NCI-H345 treated with DMSO at 0.1 percent for 48 hours (cell line): ENCODE measurements around the gene EDN1.
"Not testable (repeated sequence)": the region's sequence is repeated elsewhere in the genome, so short reads cannot be mapped to it uniquely, and the experiment has no call there.

Experiments used
- DNase-seq: peaks from one replicate; lab custom pipeline; 2025; ENCODE audit not compliant: unreplicated experiment; lab: John Stamatoyannopoulos, UW

Gene EDN1

DNA sequence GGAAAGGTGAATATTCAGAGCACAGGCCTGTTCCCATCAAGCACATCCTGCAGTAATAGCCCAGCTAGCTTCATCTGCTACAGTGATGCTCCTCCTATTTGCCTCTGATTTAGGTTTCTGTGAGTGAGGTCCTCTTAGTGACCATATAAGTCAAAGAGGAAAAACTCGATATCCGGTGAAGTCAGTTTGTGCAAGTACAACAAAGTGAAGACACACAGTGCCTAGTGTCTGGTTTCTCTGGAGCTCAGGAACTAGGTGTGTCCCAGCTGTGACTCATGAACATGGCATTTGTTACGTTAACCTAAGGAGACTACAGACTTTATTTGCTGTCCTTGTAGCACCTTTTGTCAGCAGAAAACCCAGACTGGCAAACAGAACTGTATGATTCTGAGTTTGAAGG is 33.9 kb downstream of the EDN1 start:
- DNase-seq, result no peak

- no peak for DNase-seq
Observed at GRCh38 chr6:12324748-12325147, 34.6 kb downstream of the EDN1 start.

GRCh38 chr6:12325872-12326271 is 35.7 kb downstream of the EDN1 start:
- no peak for DNase-seq

GRCh38 chr6:12327391-12327790 is 37.2 kb downstream of the EDN1 start:
- DNase-seq, result no peak

- no peak for DNase-seq
Observed at GRCh38 chr6:12327988-12328387, 37.8 kb downstream of the EDN1 start.

- no peak for DNase-seq
Observed at GRCh38 chr6:12328701-12329100, 38.5 kb downstream of the EDN1 start.

DNA sequence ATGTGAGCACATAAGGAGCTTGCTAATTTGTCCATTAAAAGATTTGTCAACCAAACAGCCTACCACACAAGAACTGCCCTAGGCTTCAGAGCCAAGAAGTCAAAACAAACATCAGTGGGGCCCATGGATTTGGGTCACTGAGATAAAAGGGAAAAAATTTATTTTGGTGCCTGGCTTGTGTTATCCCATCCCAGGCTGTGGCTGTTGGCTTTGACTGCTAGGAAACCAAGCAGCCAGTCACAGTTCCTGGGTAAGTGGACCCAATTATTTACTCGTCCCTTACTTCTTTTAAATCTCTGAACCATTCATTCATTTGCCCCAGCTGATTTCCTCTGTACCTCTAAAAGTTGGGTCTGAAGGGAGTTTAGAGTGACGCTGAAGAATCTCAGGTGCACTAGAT is 41.3 kb downstream of the EDN1 start:
- DNase-seq, result no peak

DNA sequence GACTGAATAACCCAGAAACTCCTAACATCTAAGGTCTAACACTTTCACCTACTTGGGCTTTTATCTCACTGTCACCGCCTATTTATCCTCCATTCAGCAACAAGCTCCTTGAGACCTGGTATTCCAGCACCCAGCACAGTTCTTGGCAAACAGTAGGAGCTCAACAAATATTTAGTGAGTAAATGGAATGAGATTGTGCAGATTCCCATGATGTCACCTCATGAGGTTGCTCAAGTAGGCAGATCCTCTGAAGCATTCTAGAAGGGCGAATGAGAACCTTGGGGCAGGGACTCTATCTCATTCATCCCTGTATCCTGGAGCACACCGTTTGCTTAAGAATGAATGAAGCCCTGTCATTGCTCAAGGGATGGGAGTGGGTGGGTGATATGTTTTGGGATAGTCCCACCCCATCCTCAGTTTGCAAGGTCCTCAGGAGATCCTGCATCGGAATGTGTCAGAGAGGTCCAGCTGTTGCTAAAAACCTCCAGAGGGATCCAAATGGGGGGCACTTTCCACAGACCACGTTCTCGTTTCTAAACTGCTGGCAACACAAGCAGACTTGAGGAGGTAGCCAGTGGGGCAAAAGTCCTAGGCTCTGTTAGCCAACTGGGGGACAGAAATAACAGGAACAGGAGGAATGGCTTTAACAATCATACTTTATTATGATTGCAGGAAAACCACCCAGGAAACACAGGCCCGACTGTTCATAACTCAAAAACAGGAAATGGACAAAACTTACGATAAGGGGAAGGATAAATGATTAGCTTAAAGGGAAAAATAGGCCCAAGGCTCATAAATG is 42.0 kb downstream of the EDN1 start:
- no peak for DNase-seq

DNA sequence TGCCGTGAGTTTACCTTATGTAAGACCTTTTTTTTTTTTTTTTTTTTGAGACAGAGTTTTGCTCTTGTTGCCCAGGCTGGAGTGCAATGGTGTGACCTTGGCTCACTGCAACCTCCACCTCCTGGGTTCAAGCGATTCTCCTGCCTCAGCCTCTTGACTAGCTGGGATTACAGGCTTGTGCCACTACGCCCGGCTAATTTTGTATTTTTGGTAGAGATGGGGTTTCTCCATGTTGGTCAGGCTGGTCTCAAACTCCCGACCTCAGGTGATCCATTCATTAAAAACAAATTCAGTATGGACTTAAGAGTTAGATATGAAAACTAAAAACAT is 42.6 kb downstream of the EDN1 start:
- DNase-seq, result not testable (repeated sequence)

GRCh38 chr6:12333128-12333527 is 43.0 kb downstream of the EDN1 start:
- DNase-seq, result no peak

- DNase-seq, result no peak
Observed at GRCh38 chr6:12334526-12335130, 44.5 kb downstream of the EDN1 start.

- DNase-seq, result no peak
Observed at GRCh38 chr6:12335131-12335527, 45.0 kb downstream of the EDN1 start.

DNA sequence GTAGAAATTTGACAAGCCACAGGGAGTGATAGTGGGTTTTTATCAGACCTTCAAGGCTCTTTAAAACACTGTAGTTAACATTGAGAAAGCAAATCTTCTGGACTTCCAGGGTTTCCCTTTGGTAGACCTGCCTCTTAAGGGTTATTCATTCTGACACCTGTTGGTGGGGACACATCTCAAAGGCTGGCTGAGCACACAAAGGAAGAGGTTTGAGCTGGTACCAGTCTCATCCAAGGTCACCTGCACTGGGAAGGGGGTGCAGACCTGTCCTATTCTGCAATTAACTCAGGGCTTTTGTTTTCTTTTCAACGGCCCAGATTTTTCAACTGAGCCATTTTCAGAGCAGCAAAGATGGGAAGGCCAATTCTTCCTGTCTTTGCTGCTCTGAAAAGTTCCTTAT is 45.6 kb downstream of the EDN1 start:
- no peak for DNase-seq

DNA sequence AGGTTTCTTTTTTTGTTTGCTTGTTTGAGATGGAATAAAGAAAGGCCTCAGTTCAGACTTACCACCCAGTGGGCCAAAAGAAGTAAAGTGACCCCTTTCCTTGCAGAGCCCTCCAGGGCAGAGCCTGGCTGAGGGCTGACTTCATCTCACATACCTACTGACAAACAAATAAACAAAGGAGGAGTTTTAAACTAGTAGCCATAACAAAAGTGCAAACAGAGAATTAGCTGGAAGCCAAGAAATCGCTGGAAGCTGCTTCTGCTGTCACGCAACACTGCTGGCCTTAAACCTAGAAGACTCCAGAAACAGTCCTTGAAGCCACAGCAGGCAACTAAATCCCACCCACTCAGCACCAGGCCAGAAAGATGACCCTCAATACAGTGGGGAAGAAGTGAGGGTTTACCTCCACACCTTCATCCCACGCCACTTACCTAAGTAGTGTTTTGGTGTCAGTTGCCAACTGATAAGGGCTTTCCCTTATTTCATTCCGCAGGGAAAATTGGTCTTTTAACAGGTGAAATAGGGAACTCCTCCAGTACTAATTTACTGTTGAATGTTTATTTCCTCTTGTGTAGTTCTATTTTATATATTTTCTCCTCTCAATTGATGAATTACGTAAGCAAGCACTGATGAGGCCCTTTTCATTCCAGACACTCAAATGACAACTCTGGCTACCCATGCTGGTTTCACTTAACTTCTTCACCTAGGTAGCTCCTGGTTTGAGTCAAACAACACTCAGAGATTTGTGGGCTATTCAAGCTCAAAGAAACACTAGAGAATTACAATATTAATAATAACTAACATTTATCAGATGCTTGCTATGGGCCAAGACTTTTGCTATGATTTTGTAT is 46.2 kb downstream of the EDN1 start:
- DNase-seq, result no peak

DNA sequence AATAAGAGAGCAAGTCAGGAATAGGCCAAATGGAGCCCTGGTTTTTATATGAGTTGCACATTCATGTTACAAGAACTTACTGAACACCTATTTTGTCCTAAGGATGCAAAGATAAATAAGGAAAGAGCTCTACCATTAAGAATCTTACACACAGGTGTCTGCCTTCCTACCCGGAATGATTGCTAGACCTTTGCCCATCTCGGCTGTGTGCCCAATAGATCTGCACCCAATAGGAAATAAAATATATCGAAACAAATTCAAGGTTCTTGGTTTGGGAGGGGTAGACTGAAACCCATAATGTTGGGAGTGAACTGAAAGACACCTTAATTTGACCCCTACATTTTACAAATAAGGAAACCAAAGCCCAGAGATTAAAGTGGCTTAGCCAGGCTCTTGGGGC is 48.9 kb downstream of the EDN1 start:
- DNase-seq, result no peak

DNA sequence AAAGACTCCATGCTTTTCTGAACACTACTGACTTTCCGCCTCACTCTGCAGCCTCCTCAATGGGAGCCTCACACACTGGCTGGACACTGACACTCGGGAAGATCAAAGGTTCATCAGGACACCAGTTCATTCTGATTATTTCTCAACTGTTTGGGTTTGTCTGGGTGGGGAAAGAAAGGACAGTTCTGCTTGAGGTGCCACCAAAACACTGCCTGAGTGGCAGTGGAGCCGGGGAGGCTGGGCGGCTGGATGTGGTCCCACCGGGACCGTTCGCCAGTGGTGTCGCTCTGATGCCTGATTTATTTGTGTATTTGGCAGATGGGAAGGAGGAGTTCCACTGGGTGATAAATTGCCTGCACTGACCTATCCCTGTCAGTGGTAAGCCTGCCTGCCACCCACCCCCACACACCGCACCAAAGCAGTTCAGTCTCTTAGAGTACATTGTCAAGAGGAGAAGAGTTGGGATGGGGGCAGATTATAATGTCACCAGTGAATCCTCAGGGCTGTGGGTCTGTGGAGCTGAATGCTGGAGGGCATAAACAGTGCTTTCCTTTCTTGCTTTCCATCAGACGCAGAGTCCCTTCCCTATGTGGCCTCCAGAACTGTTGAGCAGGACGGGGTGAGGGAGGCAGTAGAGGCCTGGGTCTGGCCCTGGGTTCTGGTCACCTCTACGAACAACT is 49.8 kb downstream of the EDN1 start:
- no peak for DNase-seq

GRCh38 chr6:12340488-12340818 is 50.3 kb downstream of the EDN1 start:
- no peak for DNase-seq

GRCh38 chr6:12342664-12343063 is 52.5 kb downstream of the EDN1 start:
- DNase-seq, result no peak

- no peak for DNase-seq
Observed at GRCh38 chr6:12343122-12343439, 52.9 kb downstream of the EDN1 start.

DNA sequence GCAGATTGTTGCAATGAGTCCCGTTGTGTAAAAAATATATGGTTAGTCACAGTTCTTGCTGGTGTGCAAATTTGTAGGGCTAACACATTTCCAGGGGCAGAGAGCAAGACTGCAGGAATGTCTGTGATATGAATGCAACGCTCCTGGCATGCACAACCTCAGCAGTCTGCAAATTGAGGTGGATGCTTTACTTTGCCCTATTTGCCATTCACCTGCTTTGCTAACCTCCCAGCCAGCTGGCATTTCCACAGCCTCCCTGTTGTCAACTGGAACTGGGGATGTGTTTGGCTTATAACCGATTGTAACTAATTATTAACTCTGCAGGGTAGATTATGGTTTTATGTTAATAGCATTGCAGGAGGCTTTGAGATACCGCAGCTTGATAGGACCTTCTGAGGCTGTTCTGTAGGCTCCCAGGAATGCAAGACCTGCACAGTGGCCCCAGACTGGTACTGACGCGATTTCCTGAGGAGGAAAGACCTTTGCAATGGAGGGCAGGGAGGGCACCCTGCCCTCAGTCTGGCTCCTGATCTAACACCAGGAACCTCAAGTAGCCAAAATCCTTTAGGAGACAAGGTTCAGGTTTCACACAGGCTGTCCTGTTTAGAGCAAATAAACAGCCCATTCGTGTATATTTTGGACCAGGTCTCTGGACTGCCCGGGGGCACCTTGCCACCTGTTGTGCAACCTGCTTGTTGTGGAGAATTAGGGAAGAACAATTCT is 53.4 kb downstream of the EDN1 start:
- no peak for DNase-seq

DNA sequence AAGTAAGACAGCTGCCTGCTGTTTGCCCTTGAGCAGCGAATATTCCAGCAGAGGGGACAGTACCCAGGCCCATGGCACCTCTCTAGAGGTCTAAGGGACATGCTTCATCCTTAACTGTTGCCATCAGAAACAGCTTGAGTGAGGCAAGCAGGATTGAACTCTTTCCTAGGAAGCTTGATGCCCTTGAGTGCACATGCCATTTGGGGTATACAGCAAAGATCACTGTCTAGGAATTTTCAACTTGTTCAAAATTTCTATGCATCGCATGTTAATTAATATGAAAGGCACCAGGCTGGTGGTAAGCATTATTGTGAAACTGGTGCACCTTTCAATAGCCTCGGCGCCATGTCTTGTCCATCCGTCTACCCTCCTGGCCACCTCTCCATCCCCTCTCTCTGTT is 54.1 kb downstream of the EDN1 start:
- no peak for DNase-seq
